Measurements from ENCODE around the gene SIGLEC1.

The SIGLEC1 gene

DNA sequence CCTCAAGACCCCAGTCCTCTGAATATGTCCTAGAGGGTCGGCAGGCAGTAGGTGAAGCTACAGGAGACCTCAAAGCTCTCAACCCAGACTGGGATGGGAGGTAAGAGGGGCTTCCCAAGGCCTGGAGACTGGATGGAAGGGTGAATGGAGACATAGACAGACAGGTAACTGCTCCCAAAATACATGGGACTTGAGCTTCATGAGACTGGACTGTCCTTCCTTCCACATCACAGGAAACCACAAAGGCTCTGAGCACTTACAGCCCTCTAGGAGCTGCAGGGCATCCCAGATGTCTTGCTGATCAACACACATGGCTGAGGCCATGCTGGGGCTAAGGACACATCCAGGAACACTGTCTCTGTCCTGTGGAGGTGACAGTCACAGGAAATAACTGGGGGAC is 31.6 kb upstream of the SIGLEC1 start:
- DNase-seq, result no peak

DNA sequence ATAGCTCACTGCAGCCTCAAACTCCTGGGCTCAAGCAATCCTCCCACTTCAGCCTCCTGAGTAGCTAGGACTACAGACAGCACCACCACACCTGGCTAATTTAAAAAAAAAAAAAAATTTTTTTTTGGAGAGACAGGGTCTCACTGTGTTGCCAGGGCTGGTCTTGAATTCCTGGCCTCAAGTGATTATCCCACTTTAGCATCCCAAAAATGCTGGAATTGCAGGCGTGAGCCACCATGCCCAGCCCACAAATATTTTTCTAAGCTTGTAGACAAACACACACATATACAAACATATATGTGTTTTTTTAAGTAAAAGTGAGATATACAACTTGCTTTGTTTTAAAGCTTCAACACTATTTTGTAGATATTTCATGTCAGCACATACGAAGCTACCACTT is 30.9 kb upstream of the SIGLEC1 start:
- no peak for DNase-seq

DNA sequence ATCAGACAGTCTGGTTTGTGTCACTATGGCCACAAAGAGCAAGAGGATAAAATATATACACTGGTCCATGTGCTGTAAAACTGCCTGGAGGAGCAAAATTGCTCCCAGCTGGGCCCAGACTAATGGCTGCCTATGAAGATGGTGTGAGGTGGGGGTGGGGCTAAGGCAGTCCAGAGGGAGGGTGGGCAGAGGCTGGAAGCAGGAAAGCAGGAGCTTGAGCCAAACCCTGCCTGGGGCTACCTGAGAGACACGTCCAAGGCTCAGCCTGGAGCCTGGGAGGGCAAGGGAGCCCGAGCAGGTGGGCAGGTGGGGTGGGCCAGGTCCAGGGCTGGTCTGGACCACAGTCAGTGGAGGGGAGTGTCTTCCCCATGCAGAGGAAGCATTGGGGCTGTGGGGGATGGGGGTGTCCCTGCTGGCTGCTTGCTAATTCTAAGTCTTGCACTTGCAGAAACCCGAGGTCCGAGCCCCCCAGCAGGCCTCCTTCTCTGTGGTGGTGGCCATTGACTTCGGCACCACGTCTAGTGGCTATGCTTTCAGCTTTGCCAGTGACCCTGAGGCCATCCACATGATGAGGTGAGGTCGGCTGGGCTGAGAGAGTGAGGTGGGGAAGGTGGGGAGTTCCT is 29.5 kb upstream of the SIGLEC1 start:
- DNase-seq, result no peak

DNA sequence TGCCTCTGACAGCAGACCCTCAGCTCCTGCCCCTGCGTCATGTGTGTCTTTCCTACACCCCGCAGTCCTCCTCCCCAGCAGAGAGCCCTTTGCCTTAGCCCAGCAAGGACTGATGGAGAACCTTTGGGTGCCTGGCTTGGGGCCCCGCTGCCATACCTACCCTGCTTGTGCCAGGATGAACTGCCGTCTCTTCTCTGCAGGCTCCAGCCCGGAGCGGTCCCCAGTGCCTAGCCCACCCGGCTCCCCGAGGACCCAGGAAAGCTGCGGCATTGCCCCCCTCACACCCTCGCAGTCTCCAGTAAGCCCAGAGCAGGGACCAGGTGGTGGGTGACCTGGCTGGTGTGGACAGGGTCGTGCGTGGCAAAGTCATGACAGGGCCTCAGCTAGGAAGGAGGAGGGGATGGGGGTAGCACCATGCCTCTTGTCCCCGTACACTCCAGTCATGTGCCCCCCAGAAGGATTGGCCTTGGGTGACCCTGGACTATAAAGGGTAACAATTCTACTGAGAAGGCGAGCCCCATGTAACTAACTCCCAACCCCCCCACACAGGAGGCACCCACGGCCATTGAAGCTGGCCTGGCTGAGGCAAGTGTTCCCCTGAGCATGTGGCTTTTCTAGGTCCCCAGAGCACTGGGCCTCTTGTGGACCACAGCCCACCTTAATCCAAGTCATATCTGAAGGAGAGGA is 28.4 kb upstream of the SIGLEC1 start:
- no peak for DNase-seq

DNA sequence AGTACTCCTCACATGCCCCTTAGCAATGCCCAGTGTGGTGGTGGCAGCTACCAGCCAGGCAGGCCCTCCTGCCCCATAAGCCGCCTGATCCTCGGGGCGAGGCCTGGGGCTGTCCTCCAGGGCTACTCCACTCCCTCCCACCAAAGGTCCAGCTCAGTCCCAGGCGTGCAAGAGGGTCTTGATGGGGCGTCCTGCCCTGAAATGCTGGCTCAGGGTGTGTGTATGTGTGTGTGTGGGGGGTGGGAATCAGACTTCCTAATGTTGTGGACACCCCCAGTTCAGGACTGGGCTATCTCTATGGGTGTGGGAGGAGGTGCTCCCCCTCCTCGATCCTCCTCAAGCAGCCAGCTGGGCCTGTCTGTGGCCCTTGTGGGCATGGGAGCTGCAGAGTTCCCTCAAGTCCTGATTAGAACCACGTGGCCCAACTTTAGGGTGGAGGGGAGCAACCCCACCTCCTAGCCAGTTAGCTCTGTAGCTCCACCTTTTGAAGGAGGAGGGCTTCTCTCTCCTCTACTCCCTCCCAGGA is 27.6 kb upstream of the SIGLEC1 start:
- DNase-seq, result no peak

- DNase-seq, result no peak
Observed at GRCh38 chr20:3739054-3739925, 26.9 kb upstream of the SIGLEC1 start.

GRCh38 chr20:3738111-3739053 is 26.0 kb upstream of the SIGLEC1 start:
- DNase-seq, result no peak

GRCh38 chr20:3735768-3736167 is 23.4 kb upstream of the SIGLEC1 start:
- no peak for DNase-seq

GRCh38 chr20:3734111-3734843 is 21.9 kb upstream of the SIGLEC1 start:
- no peak for DNase-seq

DNA sequence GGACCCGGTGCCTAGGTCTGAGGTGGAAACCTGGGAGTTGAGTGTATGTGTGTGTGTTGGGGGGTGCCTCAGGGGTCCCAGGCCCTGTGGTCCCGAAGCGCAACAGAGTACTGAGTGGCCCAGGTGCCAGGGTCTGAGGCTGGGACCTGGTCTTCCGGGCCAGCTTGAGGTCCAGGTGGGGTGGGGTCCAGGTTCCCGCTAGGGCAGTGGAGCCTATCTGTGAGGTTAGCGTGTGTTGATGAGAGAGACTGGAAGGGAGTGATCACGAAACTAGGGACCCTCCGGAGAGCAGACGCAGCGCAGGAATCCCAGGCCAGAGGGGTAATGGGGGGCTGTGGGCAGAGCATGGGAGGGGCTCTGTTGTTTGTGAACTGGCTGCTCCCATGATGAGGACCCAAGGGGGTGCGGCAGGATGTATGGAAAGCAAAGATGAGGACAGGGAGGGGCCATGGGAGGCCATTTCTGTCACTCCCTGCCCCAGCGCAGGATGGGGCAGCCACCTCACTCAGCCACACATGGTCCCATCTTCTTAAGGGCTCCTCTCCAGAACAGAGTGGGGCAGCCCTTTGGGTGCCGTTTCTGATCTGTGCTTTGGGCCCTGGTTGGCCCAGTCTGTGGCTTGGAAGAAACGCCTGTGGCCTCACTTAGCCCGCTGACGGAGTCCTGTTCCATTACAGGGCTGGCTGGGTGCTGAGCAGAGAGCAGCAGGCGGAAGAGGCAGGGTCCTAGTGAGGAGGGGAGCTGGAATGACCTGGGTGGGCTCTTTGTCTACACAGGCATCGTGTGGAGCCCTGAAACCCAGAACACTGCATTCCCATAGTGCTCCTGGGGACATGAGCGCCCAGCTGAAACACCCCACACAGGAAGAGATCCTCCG is 21.0 kb upstream of the SIGLEC1 start:
- DNase-seq, result no peak

GRCh38 chr20:3732327-3733118 is 20.1 kb upstream of the SIGLEC1 start, which contains the start of gene HSPA12B:
HSPA12B (plus strand) TSS chr20:3732685; CDS start chr20:3738675, 5,990 bp downstream.
- DNase-seq, result no peak

DNA sequence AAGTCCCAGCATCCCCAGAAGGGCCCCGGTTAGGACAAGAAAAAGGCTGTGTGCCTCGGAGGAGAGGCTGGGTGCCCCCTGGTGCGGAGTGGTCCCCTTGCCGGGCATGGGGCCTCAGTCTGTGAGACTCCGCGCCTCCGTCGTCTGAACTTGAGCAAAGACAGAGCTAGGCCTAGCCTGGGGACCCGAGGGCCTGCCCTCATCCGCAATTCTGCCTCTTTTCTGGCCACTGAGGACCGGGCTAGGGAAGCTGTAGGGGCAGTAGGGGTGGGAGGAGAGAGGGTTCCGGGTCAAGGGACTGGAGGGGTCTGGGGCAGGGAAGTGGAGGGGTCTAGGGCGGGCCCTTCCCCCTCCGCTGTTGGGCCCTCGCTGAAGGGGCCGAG is 19.5 kb upstream of the SIGLEC1 start:
- DNase-seq, result no peak

GRCh38 chr20:3730803-3731672 is 18.6 kb upstream of the SIGLEC1 start:
- no peak for DNase-seq

DNA sequence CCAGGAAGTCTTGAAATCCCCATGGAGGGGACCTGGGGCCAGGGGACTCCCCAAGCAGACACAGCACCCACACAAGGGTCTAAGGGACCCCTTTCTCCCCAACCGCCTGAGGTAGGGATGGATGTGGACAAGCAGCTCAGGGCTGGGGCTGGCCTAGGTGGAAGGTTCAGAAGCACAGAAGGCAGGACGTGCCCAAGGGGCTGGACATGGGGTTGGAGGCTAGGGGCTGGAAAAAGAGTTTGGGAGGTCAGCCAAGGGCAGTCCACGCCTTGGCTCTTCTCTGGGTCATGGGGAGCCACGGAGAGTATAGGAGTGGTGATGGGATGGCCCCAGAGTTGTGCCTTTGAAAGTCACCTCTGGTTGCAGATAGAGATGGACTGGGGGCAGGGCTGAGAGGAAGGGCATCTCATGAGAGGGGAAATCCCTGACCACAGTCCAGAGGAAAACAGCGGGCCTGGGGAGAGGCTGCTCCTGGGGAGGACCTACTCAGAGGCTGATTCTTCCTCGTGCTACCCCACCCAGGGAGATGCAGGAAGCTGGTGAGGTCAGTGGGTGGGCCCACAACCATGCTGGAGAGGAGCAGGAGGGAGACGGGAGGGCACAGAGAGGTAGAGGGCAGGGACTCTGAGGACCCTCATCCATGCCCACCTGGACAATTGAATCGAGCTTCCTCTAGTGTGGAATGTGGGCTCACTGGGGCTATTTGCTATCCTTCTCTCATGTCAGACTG is 17.6 kb upstream of the SIGLEC1 start:
- DNase-seq, result no peak

- DNase-seq, result no peak
Observed at GRCh38 chr20:3729378-3729777, 17.0 kb upstream of the SIGLEC1 start.

GRCh38 chr20:3728876-3729275 is 16.5 kb upstream of the SIGLEC1 start:
- no peak for DNase-seq

DNA sequence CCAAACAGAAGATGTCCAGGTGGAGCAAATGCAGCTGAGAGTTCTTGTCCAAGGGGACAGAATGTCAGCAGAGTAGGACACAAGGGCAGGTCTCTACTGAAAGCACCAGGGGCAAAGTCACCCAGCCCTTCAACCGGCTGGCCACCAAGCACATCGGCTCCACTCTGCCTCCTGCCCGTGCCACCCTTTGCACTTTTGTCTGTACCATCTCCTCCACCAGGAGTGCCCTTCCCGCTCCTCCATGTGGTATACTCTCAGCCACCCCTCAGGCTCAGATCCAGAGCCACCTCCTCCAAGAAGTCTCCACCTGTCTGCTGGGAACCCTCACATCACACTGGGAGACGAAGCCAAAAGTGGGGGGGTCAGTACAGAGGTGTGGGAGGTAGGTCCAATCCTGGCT is 16.0 kb upstream of the SIGLEC1 start:
- DNase-seq, result no peak

DNA sequence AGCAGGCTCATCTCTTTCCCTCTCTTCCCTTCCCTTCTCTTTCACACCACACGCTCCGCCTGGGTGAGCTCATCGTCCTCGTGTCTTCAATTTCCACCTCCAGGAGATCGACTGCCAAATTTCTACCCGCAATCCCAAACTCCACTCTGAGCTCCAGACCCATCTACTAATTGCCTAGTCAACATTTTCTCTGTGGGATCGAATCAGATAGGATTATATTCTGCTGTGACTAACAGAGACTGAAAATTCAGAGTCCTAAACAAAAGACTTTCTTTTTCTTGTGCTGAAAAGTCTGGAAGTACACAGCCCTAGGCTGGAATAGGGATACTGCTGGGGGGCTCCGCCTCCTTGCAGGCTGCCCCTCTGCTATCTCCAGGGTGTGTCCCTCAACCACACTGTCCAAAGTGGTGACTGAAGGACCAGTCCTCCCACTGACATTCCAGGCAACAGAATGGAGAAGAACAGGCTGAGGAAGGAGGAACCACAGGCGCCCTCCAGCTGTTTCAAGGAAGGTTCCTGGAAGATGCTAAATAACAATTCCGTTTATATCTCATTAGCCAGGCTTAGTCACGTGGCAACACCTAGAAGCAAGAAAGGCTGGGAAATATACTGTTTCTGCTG is 15.1 kb upstream of the SIGLEC1 start:
- no peak for DNase-seq
